Uterus (tissue), 2 donors: ENCODE results near the gene NHEJ1.

Source experiments
- POLR2A ChIP-seq, 2 donors: fragments of 450-650 bp; IDR thresholded peaks; one replicate each; pipeline ENCODE4 v1.6.1; 2016; ENCODE audit warnings: antibody characterized with exemption in 2 of 2, mild to moderate bottlenecking in 1 of 2, moderate library complexity in 1 of 2
- TF ChIP-seq, protein P1 (sequence below), 4 experiments: fragments of 200-600 bp in 2 of 4; fragments of 450-650 bp in 2 of 4; sonication (generic) in 2 of 4; IDR thresholded peaks; one replicate each; pipeline ENCODE4 v1.5.1; 2016 to 2019; ENCODE audit warnings: antibody characterized with exemption in 4 of 4, mild to moderate bottlenecking in 2 of 4, moderate library complexity in 1 of 4

- TF ChIP-seq, protein P1, sequence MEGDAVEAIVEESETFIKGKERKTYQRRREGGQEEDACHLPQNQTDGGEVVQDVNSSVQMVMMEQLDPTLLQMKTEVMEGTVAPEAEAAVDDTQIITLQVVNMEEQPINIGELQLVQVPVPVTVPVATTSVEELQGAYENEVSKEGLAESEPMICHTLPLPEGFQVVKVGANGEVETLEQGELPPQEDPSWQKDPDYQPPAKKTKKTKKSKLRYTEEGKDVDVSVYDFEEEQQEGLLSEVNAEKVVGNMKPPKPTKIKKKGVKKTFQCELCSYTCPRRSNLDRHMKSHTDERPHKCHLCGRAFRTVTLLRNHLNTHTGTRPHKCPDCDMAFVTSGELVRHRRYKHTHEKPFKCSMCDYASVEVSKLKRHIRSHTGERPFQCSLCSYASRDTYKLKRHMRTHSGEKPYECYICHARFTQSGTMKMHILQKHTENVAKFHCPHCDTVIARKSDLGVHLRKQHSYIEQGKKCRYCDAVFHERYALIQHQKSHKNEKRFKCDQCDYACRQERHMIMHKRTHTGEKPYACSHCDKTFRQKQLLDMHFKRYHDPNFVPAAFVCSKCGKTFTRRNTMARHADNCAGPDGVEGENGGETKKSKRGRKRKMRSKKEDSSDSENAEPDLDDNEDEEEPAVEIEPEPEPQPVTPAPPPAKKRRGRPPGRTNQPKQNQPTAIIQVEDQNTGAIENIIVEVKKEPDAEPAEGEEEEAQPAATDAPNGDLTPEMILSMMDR (IDR thresholded peaks at IDR 0.05) = peak in 2 of 4 experiments; percentile 16 to 26
- TF ChIP-seq POLR2A (IDR thresholded peaks at IDR 0.05) = no peak
These were observed 15.6 kb upstream of the NHEJ1 start for GRCh38 chr2:219175928-219176817.
